AG09309 (cell line): ENCODE measurements around the gene FEV.

Experiments
- DNase-seq: peaks from one replicate; pipeline ENCODE4 v3.0.0-alpha.2; 2010; ENCODE audit warnings: low read depth
- H3K4me3 ChIP-seq: 2 replicates; pipeline ENCODE4 v1.5.1; 2011; ENCODE audit warnings: mild to moderate bottlenecking, low read depth, low read length, moderate library complexity; ENCODE audit not compliant: control insufficient read depth
- TF ChIP-seq, protein P1 (sequence below): IDR thresholded peaks from 2 replicates; pipeline ENCODE4 v1.5.1; 2011; ENCODE audit warnings: mild to moderate bottlenecking, low read depth, low read length, inconsistent platforms; ENCODE audit not compliant: insufficient read depth, control insufficient read depth; ENCODE audit errors: missing control alignments

Gene FEV

DNA sequence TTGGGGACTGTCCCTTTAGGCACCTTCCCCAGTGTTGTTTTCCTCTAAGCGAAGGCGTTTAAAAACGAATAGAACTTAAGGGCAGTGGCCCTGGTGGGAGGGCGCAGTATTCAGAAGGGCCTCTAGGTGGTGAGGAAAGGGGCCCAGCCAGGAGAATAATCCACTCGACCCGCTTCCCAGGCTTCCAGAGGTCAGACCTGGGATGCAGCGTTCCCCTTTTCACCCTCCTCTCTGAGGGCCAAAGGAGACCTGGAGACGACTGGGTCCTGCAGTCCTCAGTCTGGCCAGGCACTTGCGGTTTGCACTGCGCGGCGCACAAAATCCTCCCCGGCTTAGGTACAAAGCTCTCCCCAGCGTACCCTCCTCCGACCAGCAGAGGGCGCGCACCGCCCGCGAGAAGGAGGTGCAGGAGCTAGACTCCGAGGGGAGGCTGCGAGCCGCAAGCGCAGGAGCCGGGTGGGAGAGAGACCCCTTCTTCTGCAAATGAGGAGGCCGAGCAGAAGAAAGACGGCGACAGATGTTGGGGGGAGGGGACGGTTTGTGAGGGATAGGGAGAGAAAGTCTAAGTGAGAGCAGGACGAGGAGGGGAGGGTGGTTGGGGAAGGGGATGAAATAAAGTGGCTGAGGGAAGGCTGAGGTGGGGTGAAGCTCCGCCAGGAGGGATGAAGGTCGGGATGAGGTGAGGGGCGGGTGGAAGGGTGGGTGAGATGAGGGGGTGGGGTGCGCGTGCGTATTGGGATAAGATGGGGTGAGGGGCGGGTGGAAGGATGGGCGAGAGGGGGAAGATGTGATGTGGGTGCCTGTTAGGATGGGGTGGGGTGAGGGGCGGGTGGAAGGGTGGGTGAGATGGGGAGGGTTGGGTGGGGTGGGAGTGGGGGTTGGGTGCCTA, 4.9 kb downstream of the FEV start:
- DNase-seq = no peak
- TF ChIP-seq, protein P1, sequence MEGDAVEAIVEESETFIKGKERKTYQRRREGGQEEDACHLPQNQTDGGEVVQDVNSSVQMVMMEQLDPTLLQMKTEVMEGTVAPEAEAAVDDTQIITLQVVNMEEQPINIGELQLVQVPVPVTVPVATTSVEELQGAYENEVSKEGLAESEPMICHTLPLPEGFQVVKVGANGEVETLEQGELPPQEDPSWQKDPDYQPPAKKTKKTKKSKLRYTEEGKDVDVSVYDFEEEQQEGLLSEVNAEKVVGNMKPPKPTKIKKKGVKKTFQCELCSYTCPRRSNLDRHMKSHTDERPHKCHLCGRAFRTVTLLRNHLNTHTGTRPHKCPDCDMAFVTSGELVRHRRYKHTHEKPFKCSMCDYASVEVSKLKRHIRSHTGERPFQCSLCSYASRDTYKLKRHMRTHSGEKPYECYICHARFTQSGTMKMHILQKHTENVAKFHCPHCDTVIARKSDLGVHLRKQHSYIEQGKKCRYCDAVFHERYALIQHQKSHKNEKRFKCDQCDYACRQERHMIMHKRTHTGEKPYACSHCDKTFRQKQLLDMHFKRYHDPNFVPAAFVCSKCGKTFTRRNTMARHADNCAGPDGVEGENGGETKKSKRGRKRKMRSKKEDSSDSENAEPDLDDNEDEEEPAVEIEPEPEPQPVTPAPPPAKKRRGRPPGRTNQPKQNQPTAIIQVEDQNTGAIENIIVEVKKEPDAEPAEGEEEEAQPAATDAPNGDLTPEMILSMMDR = peak; percentile 96
- H3K4me3 ChIP-seq = peak overlapping the region; percentile 26

DNA sequence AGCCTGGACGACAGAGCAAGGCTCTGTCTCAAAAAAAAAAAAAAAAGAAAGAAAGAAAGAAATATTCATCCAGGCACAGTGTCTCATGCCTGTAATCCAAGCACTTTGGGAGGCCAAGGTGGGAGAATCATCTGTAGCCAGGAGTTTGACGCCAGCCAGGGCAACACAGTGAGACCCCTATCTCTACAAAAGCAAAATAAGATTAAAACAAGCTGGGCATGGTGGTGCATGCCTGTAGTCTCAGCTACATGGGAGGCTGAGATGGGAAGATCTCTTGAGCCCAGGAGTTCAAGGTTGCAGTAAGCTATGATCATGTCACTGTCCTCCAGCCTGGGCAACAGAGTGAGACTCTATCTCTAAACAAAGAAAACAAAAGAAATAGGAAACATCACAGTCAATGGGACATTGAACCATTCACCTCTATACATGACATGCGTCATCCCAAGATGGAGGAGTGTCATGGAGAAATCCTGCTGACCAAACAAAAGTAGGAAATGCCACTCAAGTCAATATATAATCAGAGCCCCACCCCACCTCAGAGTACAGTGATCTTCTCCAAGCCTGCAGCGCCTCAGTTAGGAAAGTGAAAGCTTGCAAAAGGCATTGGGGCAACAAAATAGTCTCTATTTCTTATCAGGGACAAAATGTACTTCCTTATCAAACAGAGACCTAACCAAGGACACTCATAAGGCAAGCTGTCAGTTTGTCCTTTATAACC, 9.8 kb downstream of the FEV start:
- no peak overlapping the region for H3K4me3 ChIP-seq
- no peak for DNase-seq
- TF ChIP-seq, protein P1 = no peak

DNA sequence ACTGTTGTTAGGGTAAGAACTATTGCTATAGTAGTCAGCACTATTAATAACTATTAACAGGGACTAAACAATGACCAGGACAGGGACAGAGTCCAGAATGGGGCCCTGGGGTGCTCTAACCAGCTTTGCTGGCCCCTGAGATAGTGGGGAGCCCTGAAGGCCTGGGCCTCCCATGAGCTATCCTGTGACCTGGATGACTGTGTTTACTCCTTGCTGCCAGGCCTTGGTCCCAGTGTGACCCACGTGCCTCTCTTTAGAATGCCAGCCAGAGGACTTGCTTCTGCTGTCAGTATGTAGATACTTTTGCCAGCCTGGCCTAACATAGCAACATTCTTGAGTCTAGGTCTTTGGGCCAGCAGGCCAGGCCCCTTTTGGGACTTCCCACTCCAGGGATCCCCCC, 14.1 kb downstream of the FEV start:
- no peak overlapping the region for H3K4me3 ChIP-seq
- TF ChIP-seq, protein P1 = no peak
- DNase-seq = no peak

DNA sequence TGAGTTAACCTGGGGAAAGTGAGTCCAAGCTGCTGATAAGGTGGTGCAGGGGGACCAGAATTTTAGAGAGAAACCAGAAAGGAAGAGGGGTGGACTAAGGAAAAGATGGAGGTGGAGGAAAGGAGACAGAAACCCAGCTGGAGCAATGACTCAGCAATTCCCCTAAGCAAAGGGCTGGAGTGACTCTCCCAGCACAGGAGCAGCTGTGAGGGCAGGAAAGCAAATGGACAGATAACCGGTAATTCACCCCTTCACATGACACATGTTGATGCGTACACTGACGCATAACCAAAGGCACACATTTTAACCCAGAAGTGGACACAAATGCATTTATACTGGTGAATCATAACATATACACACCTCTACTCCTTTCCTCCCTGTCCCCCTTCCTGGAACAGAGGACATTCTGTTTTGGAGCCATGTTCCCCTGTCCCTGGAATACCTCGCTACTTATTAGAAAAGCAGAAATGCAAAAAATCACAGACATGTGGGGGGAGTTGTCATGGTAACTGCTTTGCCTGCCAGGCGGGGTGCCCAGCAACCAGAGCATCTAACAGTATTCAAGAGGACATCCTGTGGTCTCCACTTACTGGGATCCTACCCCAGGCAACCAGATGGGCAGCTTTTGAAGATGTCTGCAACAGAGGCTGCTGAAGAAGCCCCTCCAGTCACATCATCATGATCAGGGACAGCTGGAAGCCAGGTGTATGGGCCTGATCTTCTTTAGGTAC, 20.8 kb downstream of the FEV start:
- TF ChIP-seq, protein P1 = no peak
- DNase-seq = peak; percentile 10
- H3K4me3 ChIP-seq = no peak overlapping the region

DNA sequence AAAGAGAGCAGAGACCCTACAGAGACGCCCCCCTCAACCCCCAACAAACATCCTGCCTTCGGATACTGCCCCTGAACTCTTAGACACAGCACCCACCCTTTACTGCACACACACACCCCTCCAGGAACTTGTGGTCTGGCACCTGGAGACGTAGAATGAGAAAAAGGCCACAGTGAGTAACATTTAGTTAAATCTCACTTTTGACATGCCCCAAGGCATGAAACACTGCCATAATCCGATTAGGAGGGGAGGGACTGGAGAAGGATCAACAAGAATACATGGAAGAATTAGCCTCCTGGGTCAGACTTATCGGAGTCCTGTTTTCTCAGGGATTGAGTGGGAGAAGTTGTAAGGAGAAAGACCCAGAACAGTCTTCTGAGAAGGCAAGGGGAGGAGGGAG, 21.4 kb downstream of the FEV start:
- TF ChIP-seq, protein P1 = no peak
- H3K4me3 ChIP-seq = no peak overlapping the region
- DNase-seq = no peak

DNA sequence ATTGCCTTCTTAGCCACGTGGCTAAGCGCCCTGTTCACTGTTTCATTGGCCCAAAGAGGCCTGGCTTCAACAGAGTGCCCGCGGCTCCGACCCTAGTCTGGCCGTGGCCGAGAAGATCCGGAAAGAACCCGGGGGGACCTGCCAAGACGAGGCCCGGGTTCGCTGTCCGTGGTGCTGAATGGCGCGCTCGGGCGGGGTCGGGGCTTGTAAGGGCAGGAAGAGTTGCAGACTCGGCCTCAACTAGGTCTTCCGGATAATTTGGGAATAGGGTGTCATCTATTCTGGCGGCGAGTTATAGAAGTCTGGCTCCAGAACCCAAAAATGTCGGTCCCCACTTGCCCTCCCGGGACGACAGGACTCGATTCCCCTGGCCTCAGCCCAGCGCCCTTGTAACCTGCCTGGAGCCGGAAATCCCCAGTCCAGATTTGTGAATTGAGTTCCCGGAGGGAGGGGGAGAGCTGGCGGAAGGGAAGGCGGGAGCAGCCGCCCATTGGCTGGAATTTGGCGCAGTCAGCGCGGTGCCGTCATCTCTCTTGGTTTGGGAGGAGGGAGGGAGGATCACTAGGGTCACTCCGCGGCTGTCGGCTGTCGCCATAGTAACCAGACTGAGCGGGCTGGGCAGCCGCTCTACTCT, 22.0 kb downstream of the FEV start:
- TF ChIP-seq, protein P1 = no peak
- no peak overlapping the region for H3K4me3 ChIP-seq
- no peak for DNase-seq
